ENCODE data around the gene ST6GALNAC2.
A peak's percentile ranks its signal among the peaks of the same experiment; 100 is the strongest.

The ST6GALNAC2 gene

DNA sequence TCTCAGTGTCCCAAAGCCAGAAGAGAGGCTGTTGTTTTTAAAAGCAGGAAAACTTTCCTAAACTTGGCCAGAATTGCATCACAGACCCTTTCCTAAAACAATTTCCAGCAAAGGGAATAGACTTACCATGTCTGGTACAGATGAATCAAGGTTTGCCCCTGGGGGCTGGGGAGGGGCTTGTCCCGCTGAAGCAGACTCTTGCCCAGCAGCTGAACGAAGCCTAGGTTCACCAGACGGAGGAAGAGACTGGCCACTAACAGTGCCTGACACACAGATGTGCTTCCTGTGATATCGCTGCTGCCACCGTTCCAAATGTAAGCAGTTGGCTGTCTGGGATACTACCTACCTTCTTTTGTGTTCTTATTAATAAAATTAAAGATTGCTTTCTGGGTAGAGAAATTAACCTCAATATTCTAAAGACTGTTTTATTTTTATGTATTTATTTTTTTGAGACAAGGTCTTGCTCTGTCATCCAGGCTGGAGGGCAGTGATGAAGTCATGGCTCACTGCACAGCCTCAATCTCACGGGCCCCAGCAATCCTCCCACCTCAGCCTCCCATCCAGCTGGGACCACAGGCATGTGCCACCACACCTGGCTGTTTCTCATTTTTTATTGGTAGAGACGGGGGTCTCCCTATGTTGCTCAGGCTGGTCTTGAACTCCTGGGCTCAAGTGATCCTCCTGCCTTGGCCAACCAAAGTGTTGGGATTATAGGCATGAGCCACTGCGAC, 32.3 kb downstream of the ST6GALNAC2 start:
- no peak for DNase-seq (ENCODE audit: low spot score)

DNA sequence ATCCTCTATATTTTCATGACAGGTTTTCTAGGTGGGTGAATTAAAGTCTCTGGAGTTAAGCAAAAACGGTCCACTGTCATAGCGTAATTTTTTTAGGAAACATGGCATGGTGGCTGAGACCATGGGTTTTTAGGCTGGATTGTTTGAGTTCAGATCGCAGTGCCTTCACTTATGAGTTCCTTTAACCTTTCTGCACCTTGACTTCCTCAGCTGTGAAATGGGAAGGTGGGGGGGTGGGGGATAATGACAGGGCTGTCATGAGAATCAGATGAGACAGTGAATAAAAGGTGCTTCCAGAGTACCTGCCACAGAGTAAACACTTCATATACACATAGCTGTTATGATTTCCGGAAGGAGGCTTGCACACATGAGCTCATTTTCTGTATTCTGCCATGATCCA, 34.0 kb downstream of the ST6GALNAC2 start:
- DNase-seq (ENCODE audit: low spot score): no peak

DNA sequence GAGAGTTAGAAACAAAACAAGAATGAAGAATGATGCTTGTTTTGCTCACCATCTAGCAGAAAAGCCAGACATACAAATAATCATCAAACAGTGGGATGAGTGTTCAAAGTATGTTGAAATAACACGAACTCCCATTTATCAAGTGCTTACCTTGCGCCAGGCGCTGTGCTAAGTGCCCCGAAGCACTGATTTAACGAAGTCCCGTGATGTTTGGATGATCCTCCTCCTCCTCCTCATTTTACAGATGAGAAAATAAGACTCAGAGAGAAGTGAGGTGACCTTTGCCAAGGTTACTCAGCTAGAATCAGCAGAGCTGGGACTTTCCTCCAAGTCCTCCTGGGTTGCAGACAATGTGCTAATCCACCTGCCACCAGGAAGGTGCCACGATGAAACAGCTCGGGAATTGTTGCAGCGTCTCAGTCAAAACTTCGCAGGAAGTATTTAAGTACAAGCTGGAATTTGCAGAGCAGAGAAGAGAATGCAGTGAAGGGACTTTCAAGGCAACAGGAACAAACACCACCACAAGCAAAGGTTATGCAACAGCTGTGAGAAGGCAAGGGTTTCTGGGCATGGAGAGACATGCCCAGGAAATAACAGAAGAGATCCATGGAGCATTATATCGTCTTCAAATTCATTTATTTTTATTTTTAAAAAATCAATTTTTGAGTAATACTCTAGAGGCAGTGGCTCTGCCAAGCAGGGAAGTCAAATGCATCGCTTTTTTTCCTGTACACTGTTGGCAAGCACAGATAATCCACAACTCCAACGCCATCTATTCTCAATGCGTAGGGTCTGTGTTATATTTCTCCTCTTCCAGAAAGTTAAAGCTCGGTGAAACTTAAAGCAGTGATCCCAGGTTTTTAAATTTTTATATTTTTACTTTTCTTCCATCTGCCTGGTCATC, 34.7 kb downstream of the ST6GALNAC2 start:
- no peak for DNase-seq (ENCODE audit: low spot score)

DNA sequence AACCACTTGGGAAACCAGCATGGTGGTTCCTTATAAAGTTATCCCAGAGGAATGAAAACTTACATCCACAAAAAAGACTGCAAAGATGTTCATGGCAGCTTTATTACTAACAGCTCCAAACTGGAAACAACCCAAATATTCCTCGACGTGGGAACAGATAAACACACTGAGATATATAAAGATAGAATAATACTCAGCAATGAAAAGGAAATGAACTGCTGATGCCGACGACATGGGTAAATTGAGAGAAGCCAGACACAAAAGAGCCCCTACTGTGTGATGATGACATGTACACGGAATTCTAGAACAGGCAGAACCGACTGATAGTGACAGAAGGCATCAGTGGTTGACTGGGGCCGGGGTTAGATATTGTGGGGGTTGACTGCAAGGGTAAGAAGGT, 36.1 kb downstream of the ST6GALNAC2 start:
- no peak for DNase-seq (ENCODE audit: low spot score)

DNA sequence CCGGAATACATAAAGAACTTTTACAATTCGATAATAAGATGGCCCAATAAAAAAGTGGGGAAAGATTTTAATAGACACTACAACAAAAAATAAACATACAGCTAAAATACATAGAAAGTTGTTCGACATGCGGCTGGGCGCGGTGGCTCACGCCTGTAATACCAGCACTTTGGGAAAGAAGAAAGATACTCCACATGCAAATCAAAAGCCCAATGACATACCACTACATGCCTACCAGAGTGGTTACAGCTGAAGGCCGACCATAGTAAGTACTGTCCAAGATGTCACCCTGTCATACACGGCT, 36.5 kb downstream of the ST6GALNAC2 start:
- no peak for DNase-seq (ENCODE audit: low spot score)

DNA sequence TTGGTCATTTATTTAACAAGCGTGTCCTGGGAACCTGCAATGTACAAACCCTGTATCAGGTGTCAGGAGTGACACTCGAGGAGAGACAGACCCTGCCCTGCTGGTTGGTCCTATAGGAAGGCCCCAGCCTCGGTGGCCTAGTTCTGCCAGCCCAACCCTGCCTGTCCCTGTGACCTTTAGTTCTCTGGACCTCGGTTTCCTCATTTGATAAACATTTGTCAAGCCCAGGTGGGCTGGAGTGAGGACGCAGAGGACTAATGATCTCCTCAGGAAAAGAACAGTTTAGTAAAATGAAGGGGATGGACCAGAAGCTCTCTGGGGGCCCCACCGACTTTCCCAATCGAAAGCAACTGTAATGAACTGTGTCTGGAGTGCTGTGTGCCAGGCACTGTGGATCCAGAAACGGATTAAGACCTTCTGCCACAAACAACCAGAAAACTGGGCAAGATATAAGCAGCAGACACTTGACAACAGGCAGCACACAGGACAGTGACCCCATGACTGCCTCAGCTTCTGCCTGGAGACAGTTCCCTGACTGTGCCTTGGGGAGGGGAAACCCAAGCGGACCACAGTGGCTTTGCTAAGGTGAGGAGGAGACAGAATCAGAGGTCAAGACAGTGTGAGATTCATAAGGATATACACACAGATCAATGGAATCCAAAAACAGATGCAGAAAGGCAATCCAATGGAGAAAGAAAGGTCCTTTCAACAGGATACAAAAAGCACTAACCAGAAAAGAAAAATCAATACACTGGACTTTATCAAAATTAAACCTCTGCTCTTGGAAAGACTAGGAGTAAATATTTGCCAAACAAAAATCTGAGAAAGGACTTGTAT, 37.1 kb downstream of the ST6GALNAC2 start:
- DNase-seq (ENCODE audit: low spot score): no peak

DNA sequence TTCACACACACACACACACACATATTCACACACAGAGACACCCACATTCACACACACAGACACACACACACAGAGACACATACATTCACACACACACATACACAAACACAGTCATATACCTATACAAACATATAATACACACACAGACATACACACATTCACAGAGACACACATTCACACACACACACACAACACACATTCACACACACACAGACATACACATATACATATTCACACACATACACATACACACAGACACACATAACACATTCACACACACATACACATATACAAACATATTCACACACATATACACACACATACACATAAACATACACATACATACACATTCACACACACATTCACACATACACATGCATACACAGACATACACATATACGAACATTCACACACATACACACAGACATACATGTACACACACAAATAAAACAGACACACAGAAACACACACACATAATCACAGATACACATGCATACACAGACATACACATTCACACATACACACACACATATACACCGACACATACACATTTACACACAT, 37.9 kb downstream of the ST6GALNAC2 start:
- DNase-seq (ENCODE audit: low spot score): no peak

DNA sequence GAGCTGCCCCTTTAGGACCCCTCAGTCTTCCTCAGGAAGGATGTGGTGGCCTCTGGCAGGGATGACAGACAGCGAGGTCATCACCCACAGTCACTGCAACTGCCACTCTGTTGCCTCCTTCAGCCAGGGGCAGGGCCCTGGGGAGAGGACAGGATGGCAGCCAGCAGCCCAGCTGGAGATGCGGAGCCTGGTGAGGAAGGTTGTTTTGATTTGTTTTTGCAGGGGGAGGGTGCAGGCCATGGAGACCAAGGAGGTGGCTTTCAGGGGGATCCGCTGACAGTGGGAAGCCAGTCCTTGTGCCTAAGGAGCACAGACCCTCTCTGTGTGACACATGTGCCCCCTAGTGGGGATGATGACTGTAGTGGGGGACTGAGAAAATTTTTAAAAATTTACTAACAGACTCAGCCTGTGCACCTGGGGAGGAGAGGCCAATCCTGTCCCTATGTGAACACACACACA, 38.4 kb downstream of the ST6GALNAC2 start:
- DNase-seq (ENCODE audit: low spot score): peak; percentile 64

DNA sequence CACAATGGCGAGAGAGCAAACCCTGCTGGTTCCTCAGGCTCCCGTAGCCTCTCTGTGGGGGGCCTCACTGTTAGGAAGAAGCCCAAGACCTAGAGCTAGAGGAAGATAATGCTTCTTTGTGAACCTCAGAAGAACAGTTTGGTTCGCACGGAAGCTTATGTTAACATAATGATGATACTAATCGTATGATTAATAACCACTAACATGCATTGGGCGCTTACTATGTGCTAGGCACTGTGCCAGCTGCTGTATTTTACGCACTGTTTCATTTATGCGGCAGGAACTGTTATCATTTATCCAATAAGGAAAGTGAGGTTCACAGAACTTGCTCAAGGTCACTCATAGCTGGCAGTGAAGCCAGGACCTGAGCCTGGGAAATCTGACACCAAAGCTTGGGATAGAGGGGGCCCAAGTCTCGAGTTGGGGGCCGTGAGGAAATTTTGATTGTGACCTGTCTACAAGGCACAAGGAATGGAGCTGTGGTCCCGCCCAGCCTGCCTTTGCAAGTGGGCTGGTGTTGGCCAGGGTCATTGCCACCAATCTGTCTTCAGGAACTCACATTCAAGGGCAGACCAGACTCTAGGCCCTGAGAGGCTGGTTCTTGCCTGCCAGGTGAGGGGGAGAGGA, 39.0 kb downstream of the ST6GALNAC2 start:
- DNase-seq (ENCODE audit: low spot score): peak; percentile 32

DNA sequence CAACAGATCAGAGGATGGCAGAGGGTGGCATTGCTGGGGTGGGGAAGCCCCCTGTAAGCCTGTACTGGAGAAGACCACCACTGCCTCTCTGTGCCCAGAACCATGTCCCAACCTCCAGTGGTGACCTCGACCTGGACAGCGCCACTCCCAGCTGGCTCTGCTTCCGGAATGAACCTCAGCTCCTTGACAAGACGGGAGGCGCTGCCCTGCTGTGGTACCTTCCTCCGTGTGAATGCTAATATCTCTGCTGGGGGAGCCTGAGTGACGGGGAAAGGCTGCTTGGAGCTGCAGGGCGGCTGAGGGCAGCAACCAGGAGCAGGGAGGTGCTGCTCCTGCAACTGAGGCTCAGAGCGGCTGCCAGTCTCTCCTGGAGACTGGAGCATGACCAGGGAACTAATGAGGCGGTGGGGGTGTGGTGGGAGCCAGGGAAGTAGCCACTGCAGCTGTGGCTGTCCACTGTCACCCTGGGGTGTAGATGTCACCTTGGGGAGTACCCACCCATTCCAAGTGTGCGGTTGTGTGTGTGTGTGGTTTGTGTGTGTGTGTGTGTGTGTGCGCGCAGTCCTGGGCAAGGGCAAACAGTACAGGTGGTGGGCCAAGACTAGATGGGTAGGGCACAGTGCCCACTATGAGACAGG, 39.6 kb downstream of the ST6GALNAC2 start:
- DNase-seq (ENCODE audit: low spot score): no peak

DNA sequence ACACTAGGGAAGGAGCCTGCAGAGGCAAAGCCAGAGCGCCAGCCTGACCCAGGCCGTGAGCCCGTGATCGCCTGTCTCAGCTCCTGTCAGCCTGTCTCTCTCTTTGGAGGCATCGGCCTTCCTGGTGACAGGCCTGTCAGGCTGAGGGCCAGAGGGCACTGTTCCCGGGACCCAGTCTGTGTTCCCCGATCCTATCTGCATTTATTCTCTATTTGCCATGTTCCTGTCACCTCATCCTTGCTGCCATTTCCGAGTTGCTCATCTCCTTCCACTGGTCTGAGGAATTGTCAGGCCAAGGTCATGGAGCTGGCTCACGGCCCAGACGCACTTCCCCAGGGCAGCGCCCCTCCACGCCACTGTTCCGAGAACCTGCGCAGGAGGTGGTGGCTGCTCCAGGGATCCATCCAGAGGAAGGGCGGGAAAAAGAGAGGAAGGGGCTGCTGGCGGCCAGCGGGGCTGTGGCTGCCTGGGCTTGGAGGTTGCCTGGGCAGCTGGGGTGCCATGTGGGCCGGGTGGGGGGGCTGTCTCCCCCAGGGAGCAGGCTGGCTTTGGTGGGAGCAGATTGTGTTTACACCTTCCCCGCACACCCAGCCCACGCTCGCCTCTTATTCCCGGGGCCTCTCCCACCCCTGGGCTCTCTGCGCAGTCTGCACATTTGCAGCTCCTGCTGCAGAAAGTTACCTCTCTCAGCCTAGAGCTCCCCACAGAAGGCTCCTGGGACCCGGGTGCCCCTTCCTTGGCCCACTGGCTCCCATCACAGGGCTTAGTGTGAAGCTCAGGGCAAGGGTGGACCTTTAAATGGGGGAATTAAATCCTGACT, 40.9 kb downstream of the ST6GALNAC2 start:
- DNase-seq (ENCODE audit: low spot score): no peak

DNA sequence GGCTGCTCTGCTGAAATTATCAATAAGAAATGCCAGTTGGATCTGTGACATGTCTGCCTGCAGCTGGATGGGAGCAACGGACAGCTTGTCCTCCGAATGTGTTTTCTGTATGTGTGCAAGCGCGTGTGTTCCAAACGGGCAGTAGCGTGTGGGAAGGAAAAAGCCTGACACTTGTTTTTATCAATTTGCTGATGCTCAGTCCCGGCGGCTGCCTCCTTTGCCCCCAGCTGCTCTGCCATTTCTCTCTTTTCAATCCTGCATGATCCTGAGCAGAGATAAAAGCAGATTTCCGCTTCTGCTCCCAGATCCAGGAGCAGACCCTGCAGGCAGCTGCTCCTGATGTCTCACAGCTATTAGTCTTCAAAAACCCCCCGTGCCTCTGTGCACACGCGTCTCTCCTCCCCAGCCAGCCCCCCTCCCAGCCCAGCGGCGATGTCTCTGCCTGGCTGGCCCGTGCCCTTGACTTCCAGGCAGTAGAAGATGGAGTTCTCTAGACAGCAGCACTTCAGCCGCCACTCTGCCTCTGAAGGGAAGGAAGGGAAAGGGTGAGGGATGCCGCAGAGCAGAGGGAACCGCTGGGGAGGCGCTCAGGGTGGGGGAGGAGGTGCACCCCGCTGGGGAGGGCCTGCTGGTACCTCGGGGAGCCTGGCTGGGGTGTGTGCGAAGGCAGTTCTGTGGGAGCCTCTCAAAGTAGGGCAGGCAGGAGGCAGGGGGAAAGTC, 41.7 kb downstream of the ST6GALNAC2 start:
- no peak for DNase-seq (ENCODE audit: low spot score)

DNA sequence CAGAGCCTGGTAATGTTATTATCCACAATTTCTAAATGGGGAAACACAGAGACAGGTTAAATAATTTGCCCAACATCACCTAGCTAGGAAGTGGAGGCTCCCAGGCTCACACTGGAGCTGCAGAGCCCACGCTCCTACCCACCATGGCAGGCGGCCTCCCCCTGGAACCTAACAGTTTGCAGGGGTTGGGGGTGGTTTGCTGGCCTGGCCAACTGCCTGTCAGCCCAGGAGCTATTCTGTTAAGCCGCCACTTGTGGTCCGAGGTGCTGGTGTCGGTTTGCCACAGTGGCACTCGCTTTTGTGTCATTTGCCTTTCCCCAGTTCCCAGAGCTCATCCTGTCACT, 42.2 kb downstream of the ST6GALNAC2 start:
- no peak for DNase-seq (ENCODE audit: low spot score)

DNA sequence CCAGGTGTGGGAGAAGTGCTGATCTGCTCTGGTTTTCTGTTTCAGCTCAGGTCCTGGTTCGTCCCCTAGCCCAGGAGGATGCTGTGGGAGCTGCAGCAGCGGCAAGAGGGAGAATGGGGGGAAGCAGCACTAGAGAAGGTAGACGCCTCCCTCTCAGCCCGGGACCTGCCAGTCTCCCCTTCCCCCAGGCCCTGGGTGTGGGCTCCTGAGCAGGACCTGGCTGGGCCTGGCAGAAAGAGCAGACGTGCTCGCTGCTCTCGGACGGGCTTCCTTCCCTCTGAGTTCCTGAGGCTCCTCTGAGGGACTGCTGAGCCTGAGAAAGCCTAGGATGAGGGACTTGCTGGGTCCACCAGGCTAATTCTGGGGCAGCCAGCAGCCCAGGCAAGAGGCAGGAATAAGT, 42.7 kb downstream of the ST6GALNAC2 start:
- DNase-seq (ENCODE audit: low spot score): no peak

DNA sequence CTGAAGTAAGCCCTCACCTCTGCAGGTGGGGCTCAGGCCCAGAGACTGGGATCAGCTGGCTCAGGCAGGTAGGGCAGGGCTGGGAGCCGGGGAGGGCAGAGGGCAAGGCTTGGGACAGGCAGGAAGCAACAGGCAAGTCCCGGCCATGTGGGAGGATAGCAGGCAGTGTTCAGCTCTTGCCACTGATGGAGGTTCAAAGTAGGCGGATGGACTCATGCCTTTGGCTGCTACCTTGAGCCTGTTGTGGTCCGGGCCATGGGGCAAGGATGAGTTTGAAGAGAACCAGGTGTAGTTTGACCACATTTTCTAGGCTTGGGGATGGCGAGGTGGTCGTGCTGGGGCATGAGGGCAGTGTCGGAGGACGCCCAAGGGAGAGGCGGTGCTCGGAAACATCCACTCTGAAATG, 43.1 kb downstream of the ST6GALNAC2 start:
- DNase-seq (ENCODE audit: low spot score): no peak

DNA sequence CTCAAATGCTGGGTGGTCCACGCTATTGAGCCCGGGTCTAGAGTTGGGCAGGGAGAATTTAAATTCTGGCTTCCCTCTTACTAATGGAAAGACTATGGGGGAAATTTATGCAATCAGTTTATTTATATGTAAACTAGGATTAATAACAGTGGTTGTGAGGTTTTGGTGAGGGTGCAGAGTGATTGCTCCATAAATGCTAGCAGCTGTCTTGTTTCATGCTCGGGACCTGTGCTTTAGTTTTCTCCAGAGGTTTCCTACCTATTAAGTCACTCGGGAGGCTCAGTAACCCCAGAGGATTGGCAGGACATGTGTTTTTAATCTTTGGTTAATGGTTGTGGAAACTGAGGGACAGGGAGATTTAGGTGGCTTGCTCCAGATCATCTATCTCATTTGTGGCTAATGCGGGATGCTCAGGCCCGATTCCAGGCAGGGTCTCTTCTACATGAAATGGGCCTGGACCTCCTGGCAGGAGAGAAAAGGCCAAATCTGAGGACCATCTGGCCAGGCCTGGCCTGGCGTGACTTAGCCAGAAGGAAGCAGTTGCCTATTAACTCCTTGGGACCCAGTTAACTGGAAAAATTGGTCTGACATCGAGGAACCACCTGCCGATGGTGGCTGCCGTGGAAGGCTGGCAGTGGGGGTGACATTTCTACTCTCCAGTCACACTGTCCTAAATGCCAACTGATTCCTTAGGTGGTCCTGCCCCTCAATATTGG, 43.8 kb downstream of the ST6GALNAC2 start:
- no peak for DNase-seq (ENCODE audit: low spot score)

DNA sequence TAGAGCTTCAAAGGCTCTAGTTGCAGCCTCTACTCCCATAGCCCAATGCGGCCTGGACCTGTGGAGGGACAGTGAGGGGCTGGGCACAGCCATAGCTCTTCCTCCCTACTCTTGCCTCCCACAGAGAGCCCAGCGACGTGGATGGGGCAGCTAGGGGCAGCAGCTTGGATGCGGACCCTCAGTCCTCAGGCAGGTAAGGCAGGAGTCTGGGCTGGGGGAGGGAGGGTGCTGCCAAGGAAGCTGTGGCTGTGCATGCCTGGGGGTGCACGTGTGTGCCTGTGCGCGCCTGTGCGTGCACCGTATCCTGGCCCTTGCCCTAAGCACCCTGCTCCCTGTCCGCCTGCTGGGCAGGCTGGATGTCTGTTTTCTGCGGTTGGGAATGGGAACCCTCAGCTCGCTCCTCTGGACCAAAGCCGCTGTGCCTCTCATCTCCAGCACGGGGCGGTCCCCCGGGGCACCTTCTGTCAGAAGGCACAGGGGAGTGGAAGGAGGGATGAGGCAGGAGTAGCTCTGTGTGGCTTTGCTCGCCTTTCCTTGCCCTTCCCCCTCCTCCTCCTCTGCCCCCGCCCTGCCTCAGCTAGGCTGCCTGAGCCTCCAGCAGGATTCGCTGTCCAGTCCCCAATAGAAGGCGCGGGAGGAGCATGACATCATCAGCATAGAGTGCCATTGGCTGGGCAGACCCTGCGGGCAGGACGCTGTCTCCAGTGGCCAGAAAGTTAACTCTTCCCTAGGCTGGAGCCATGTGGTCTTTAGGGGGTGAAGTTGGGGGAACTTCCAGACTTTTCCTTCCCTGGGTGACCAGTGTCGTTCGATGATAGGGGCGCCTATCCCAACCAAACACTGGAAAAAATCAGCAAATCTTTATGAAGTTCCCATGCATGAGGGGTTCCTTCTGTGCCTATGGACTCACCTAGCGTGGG, 45.0 kb downstream of the ST6GALNAC2 start:
- DNase-seq (ENCODE audit: low spot score): peak; percentile 93

Measured in SW480 (cell line).